ENCODE results near the gene S100A6. TPM values are rescaled to one million over a fixed set of nuclear protein-coding genes. Genes with fewer than 3 reads are reported as not detected.

Gene S100A6
- total and polyA plus RNA-seq, 4 donors: 5.7 to 124 (median 28.7) TPM

GRCh38 chr1:153509036-153509435 is 26.8 kb downstream of the S100A6 start:
- Histone ChIP-seq H3K36me3 (ENCODE audit: control insufficient read depth in 4 of 4, insufficient read depth in 3 of 4, low read depth in 1 of 4, low read length in 3 of 4) (no peaks in the 10 kb centered on the region), H3K9me3 (ENCODE audit: control insufficient read depth in 4 of 4, low read length in 3 of 4) (no peaks in the 10 kb centered on the region), H3K9ac (ENCODE audit: low read depth in 1 of 2, low read length in 2 of 2) (no peak overlapping the region), H3K27me3 (ENCODE audit: control insufficient read depth in 4 of 4, insufficient read depth in 4 of 4, low read length in 3 of 4) (no peaks in the 10 kb centered on the region), H3K27ac (ENCODE audit: low read depth in 1 of 2, low read length in 2 of 2) (no peak overlapping the region), H3K4me3 (ENCODE audit: low read depth in 1 of 3, low read length in 3 of 3) (no peak overlapping the region), H3K4me1 (ENCODE audit: control insufficient read depth in 4 of 4, insufficient read depth in 4 of 4, low read length in 3 of 4) (peaks cover 0 to 4% (median 2%) of the 10 kb centered on the region in 4 donors)
- no peak for DNase-seq (ENCODE audit: low spot score)
- TF ChIP-seq CTCF (IDR thresholded peaks at IDR 0.05; ENCODE audit: low read depth, low read length, missing input control) (no peak), SP1 (IDR thresholded peaks at IDR 0.05) (no peak), TAF1 (conservative IDR thresholded peaks at IDR 0.05) (no peak), RXRA (IDR thresholded peaks at IDR 0.05) (no peak), RAD21 (IDR thresholded peaks at IDR 0.05) (no peak), GABPA (IDR thresholded peaks at IDR 0.05 in 1 of 2, conservative IDR thresholded peaks at IDR 0.05 in 1 of 2) (no peak), FOXA2 (IDR thresholded peaks at IDR 0.05) (no peak), YY1 (IDR thresholded peaks at IDR 0.05) (no peak), EGR1 (IDR thresholded peaks at IDR 0.05; ENCODE audit: low read depth in 2 of 2) (no peak), HNF4G (IDR thresholded peaks at IDR 0.05) (no peak), FOXA1 (IDR thresholded peaks at IDR 0.05) (no peak), NR2F2 (IDR thresholded peaks at IDR 0.05) (no peak), JUND (IDR thresholded peaks at IDR 0.05) (no peak), HNF4A (conservative IDR thresholded peaks at IDR 0.05) (no peak)
- TF ChIP-seq, protein P1, sequence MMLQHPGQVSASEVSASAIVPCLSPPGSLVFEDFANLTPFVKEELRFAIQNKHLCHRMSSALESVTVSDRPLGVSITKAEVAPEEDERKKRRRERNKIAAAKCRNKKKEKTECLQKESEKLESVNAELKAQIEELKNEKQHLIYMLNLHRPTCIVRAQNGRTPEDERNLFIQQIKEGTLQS (IDR thresholded peaks at IDR 0.05): no peak
- TF ChIP-seq, protein P2, sequence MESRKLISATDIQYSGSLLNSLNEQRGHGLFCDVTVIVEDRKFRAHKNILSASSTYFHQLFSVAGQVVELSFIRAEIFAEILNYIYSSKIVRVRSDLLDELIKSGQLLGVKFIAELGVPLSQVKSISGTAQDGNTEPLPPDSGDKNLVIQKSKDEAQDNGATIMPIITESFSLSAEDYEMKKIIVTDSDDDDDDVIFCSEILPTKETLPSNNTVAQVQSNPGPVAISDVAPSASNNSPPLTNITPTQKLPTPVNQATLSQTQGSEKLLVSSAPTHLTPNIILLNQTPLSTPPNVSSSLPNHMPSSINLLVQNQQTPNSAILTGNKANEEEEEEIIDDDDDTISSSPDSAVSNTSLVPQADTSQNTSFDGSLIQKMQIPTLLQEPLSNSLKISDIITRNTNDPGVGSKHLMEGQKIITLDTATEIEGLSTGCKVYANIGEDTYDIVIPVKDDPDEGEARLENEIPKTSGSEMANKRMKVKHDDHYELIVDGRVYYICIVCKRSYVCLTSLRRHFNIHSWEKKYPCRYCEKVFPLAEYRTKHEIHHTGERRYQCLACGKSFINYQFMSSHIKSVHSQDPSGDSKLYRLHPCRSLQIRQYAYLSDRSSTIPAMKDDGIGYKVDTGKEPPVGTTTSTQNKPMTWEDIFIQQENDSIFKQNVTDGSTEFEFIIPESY (IDR thresholded peaks at IDR 0.05): no peak
- TF ChIP-seq, protein P3, sequence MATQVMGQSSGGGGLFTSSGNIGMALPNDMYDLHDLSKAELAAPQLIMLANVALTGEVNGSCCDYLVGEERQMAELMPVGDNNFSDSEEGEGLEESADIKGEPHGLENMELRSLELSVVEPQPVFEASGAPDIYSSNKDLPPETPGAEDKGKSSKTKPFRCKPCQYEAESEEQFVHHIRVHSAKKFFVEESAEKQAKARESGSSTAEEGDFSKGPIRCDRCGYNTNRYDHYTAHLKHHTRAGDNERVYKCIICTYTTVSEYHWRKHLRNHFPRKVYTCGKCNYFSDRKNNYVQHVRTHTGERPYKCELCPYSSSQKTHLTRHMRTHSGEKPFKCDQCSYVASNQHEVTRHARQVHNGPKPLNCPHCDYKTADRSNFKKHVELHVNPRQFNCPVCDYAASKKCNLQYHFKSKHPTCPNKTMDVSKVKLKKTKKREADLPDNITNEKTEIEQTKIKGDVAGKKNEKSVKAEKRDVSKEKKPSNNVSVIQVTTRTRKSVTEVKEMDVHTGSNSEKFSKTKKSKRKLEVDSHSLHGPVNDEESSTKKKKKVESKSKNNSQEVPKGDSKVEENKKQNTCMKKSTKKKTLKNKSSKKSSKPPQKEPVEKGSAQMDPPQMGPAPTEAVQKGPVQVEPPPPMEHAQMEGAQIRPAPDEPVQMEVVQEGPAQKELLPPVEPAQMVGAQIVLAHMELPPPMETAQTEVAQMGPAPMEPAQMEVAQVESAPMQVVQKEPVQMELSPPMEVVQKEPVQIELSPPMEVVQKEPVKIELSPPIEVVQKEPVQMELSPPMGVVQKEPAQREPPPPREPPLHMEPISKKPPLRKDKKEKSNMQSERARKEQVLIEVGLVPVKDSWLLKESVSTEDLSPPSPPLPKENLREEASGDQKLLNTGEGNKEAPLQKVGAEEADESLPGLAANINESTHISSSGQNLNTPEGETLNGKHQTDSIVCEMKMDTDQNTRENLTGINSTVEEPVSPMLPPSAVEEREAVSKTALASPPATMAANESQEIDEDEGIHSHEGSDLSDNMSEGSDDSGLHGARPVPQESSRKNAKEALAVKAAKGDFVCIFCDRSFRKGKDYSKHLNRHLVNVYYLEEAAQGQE (IDR thresholded peaks at IDR 0.05): no peak
- TF ChIP-seq, protein P4, sequence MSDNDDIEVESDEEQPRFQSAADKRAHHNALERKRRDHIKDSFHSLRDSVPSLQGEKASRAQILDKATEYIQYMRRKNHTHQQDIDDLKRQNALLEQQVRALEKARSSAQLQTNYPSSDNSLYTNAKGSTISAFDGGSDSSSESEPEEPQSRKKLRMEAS (IDR thresholded peaks at IDR 0.05): no peak
- WGBS: 95% methylated on average over 3 of the region's 3 CpGs

Data from liver (tissue), 9 donors.